K562 (cell line): ENCODE data around the gene URAD. TPM values are rescaled to one million over a fixed set of nuclear protein-coding genes. Genes with fewer than 3 reads are reported as not detected.
"Not testable (repeated sequence)": the region's sequence is repeated elsewhere in the genome, so short reads cannot be mapped to it uniquely, and the experiment has no call there.

Source experiments
- ATAC-seq: fragments of 200-7000 bp; cut with Tn5 transposase; 3 replicates; pipeline ENCODE4 v1.9.1; 2020; ENCODE audit warnings: moderate library complexity
- BruUV-seq: library from RNA; stranded (reverse); fragments of 400-500 nt; replicated peaks from 2 replicates; lab custom pipeline; 2021; lab: Mats Ljungman, UMichigan
- CTCF ChIA-PET: fragments of 300-600 bp; formaldehyde crosslinking; extraction: SDS; loops from one replicate; lab custom pipeline; 2021; ENCODE audit warnings: low intra/inter-chr PET ratio; lab: Yijun Ruan, JAX
- POLR2A ChIA-PET: fragments of 300-600, 350-650 bp; sonication (Branson Sonifier 250); formaldehyde crosslinking; extraction: SDS; loops from one replicate; lab custom pipeline; 2021; ENCODE audit warnings: antibody characterized with exemption, inconsistent platforms; lab: Yijun Ruan, JAX
- DNase-seq, 4 experiments: peaks; one replicate each; pipeline versions ENCODE4 v3.0.0 to v3.0.0-alpha.2; 2011 to 2018; ENCODE audit warnings: low spot score in 3 of 4, mixed read lengths in 3 of 4; ENCODE audit errors: extremely low read depth in 1 of 4
- FAIRE-seq: peaks from 2 replicates; lab custom pipeline; 2011; peaks lifted over from hg19 to GRCh38; lab: Jason Lieb, UNC
- H2AFZ ChIP-seq: 2 replicates; pipeline ENCODE4 v1.6.0; 2011; ENCODE audit warnings: low read depth, low read length, control low read depth, inconsistent platforms
- H3K27ac ChIP-seq: fragments of 200-600 bp; 3 replicates; pipeline ENCODE4 v1.8.0; 2011; ENCODE audit warnings: low read depth, mild to moderate bottlenecking, control low read depth, inconsistent platforms, low read length, moderate library complexity, mixed read lengths; ENCODE audit errors: extremely low read depth
- H3K27me3 ChIP-seq, 2 experiments: fragments of 300-600 bp in 1 of 2; 2 replicates in 1 of 2; 3 replicates in 1 of 2; pipeline versions ENCODE4 v1.6.0 to v1.8.0; 2011; ENCODE audit warnings: inconsistent platforms in 2 of 2, low read length in 2 of 2, mild to moderate bottlenecking in 1 of 2, mixed read lengths in 1 of 2, moderate library complexity in 1 of 2; ENCODE audit not compliant: control insufficient read depth in 2 of 2, insufficient read depth in 2 of 2
- H3K36me3 ChIP-seq: fragments of 300-600 bp; 3 replicates; pipeline ENCODE4 v1.8.0; 2011; ENCODE audit warnings: mild to moderate bottlenecking, low read length, inconsistent platforms; ENCODE audit not compliant: control insufficient read depth, insufficient read depth
- H3K4me1 ChIP-seq, 2 experiments: fragments of 200-600 bp in 1 of 2; replicated peaks in 1 of 2; 2 replicates in 1 of 2; 3 replicates in 1 of 2; pipeline versions ENCODE4 v1.5.1 to v1.8.0; 2011; ENCODE audit warnings: inconsistent platforms in 2 of 2, low read length in 2 of 2, mild to moderate bottlenecking in 1 of 2, mixed read lengths in 1 of 2, moderate library complexity in 1 of 2; ENCODE audit not compliant: control insufficient read depth in 2 of 2, insufficient read depth in 2 of 2
- H3K4me2 ChIP-seq: 2 replicates; pipeline ENCODE4 v1.6.1; 2011; ENCODE audit warnings: low read length, control low read depth, inconsistent platforms, mixed read lengths; ENCODE audit not compliant: insufficient read depth
- H3K4me3 ChIP-seq: fragments of 200-600 bp; sonication (generic), shearing (Covaris generic); 2 replicates; pipeline ENCODE4 v1.5.1; 2016; ENCODE audit warnings: control low read depth, inconsistent platforms
- H3K79me2 ChIP-seq: fragments of 200-600 bp; 3 replicates; pipeline ENCODE4 v1.8.0; 2011; ENCODE audit warnings: low read length, inconsistent platforms; ENCODE audit not compliant: control insufficient read depth, insufficient read depth
- H3K9ac ChIP-seq, 2 experiments: 2 replicates each; pipeline versions ENCODE4 v1.6.0 to v1.6.1; 2011; ENCODE audit warnings: low read depth in 2 of 2, low read length in 2 of 2, control low read depth in 1 of 2, inconsistent platforms in 1 of 2, mild to moderate bottlenecking in 1 of 2, mixed read lengths in 1 of 2; ENCODE audit not compliant: insufficient read depth in 1 of 2
- H3K9me1 ChIP-seq: one replicate; pipeline ENCODE4 v1.6.0; 2011; ENCODE audit warnings: inconsistent platforms, mild to moderate bottlenecking, low read length, moderate library complexity; ENCODE audit not compliant: control insufficient read depth, insufficient read depth
- H3K9me3 ChIP-seq: replicated peaks from 2 replicates; pipeline ENCODE4 v1.5.1; 2011; ENCODE audit warnings: low read depth, low read length, inconsistent platforms; ENCODE audit not compliant: control insufficient read depth, insufficient read depth
- H4K20me1 ChIP-seq: replicated peaks from 2 replicates; pipeline ENCODE4 v1.6.1; 2011; ENCODE audit warnings: low read length, inconsistent platforms, mixed read lengths; ENCODE audit not compliant: control insufficient read depth, insufficient read depth
- BMI1 ChIP-seq: fragments of 150-350 bp; IDR thresholded peaks from 2 replicates; pipeline ENCODE4 v1.6.1; 2014; ENCODE audit warnings: low read length
- MLX ChIP-seq, 2 experiments: fragments of 450-650 bp in 1 of 2; sonication (generic) in 1 of 2; formaldehyde crosslinking; conservative IDR thresholded peaks; 2 replicates each; pipeline versions ENCODE4 v1.4.0 to v1.8.1; 2020 to 2022; ENCODE audit warnings: mild to moderate bottlenecking in 1 of 2, missing genetic modification reagents in 1 of 2
- ZNF830 ChIP-seq: fragments of 250-450 bp; sonication (Bioruptor Pico); IDR thresholded peaks from 2 replicates; pipeline ENCODE4 v1.5.0; 2021; ENCODE audit warnings: mild to moderate bottlenecking
- WGBS: fragments of 100-300 bp; shearing (Covaris generic); methylation state at CpG from one replicate; pipeline ENCODE4 v1.1.6; 2016; ENCODE audit warnings: low coverage, mixed read lengths; ENCODE audit not compliant: insufficient coverage; ENCODE audit errors: missing lambda C conversion rate; 5-methylcytosine and 5-hydroxymethylcytosine counted together
- in situ Hi-C: fragments of 300-500 bp; cut with MboI; formaldehyde crosslinking; loops from 4 replicates; pipeline ENCODE4 v1.15.0; 2018; ENCODE audit warnings: inconsistent platforms, mixed read lengths
- intact Hi-C: fragments of 100-400 bp; cut with micrococcal nuclease; formaldehyde crosslinking; loops from 2 replicates; pipeline ENCODE4 v1.14.2; 2022
- polyA plus RNA-seq, 8 experiments: library from polyadenylated mRNA; depleted of rRNA in 4 of 8; stranded (reverse) in 5 of 8; unstranded in 3 of 8; fragments of >200 nt; fragmentation: Nextera tagmentation in 2 of 8; fragmentation: Illumina TruSeq in 1 of 8; extraction: Ambion mirVana in 2 of 8; extraction: Trizol in 1 of 8; gene quantifications; 2 replicates each; pipeline versions ENCODE4 v1.2.1 to v1.2.3, GENCODE V29; 2011 to 2014; ENCODE audit warnings: inconsistent platforms in 1 of 8, missing spikeins in 1 of 8
- total RNA-seq, 7 experiments: library from RNA; depleted of rRNA in 6 of 7; stranded (reverse); fragments of >200 nt in 6 of 7; fragmentation: Illumina TruSeq in 2 of 7; extraction: Trizol in 2 of 7; gene quantifications; 2 replicates each; pipeline versions ENCODE4 v1.2.1 to v1.2.3, GENCODE V29; 2011 to 2021; ENCODE audit warnings: low replicate concordance in 1 of 7

The URAD gene
- total and polyA plus RNA-seq, 9 of the 15 experiments (the other 6 are each of a cell fraction or from before 2014, with no cell fraction given): not detected

- TF ChIP-seq MLX (CRISPR knock-in tag; conservative IDR thresholded peaks at IDR 0.05): no peak
- no peak for TF ChIP-seq BMI1
- TF ChIP-seq ZNF830: no peak
Measured at GRCh38 chr13:27964741-27965323, 23.7 kb downstream of the URAD start (continued).

- H2AFZ ChIP-seq, CTCF ChIA-PET, DNase-seq, intact Hi-C loops, BruUV-seq, H3K9me1 ChIP-seq, H3K36me3 ChIP-seq, H3K4me3 ChIP-seq, ATAC-seq, POLR2A ChIA-PET, H4K20me1 ChIP-seq, H3K9ac ChIP-seq, H3K4me2 ChIP-seq, H3K9me3 ChIP-seq, H3K79me2 ChIP-seq, FAIRE-seq, H3K27ac ChIP-seq: not testable (repeated sequence)
- under 1% methylated on average over 11 of the region's 13 CpGs for WGBS
- Histone ChIP-seq H3K27me3 (peaks cover 12 to 67% of the 10 kb centered on the region in 2 experiments; a peak in 4 of 5 replicates), H3K4me1 (peaks cover 0 to 13% of the 10 kb centered on the region in 2 experiments; a peak in 2 of 5 replicates)
- in situ Hi-C loops: loop anchor here (25.0 kb wide), 1 partner anchor 452 kb away; no protein-coding TSS in a partner anchor
Measured at GRCh38 chr13:27964206-27964605, 24.3 kb downstream of the URAD start.
